Measurements from ENCODE around the gene SLC25A51. TPM values are rescaled to one million over a fixed set of nuclear protein-coding genes. Genes with fewer than 3 reads are reported as not detected.

The SLC25A51 gene
- total RNA-seq, 4 donors from 2014 or later = 36.3 to 52.5 (median 40.4) TPM

DNA sequence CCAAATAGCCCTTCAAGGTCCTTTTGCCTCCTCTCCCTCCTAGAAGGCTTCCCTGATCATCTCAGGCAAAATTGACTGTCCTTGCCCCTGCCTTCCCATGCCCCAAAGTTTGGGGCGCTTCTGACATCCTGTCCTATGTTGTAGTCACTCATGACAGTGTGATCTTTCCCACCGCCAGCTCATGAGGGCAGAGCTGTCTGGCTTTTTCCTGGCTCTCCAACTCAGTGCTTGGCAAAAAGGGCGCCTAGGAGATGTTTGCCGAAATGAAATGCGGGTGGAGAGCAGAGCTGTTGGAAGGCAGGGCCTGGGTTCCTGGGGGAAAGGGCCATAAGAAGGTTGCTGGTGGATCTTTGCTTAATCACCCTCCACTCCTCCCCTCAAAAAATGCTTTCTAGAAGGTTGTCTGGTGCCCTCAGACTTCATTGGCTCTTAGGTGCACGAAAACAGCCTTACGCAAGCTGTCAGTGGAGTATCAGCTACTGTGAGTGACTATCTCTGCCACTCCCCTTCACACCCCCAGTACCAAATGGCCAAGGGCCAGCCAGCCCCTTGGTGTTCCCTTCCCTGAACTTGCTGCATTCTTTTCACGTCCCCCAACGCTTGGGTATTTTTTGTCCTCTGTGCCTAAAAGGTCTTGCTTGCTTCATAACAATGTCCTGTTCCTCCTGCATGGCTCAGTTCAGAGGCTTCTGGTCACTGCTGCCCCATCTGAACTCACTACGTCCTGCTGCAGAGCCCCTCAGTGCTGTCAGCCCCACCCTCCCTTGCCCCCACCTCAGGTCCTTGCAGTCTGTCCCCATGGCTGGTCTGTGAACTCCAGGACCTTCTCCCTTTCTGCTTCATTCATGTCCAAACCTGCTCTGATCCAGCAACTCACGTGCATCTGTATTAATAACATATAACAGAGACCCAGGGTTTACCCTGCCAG, 2.6 kb upstream of the SLC25A51 start:
- TF ChIP-seq, protein P1, sequence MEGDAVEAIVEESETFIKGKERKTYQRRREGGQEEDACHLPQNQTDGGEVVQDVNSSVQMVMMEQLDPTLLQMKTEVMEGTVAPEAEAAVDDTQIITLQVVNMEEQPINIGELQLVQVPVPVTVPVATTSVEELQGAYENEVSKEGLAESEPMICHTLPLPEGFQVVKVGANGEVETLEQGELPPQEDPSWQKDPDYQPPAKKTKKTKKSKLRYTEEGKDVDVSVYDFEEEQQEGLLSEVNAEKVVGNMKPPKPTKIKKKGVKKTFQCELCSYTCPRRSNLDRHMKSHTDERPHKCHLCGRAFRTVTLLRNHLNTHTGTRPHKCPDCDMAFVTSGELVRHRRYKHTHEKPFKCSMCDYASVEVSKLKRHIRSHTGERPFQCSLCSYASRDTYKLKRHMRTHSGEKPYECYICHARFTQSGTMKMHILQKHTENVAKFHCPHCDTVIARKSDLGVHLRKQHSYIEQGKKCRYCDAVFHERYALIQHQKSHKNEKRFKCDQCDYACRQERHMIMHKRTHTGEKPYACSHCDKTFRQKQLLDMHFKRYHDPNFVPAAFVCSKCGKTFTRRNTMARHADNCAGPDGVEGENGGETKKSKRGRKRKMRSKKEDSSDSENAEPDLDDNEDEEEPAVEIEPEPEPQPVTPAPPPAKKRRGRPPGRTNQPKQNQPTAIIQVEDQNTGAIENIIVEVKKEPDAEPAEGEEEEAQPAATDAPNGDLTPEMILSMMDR (IDR thresholded peaks at IDR 0.05; ENCODE audit: low read depth) = no peak

DNA sequence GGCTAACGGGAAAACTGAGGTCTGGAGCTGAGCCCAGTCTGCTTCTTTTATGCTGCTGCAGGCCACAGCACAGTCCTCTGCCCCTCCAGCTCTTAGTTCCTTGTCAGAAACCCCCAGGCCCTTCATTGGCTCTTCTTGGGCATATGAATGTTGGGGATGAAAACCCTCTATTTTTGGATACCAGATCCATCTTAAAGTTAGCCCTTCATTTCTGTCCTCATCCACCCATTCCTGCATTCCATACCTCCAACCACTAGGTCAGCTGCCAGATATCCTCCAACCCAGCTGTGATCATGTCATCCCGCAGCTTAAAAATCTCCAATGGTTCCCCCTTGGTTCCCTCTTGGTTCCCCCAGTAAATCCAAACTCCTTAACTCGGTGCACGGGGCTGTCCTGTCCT, 1.8 kb upstream of the SLC25A51 start:
- TF ChIP-seq, protein P1 (IDR thresholded peaks at IDR 0.05; ENCODE audit: low read depth) = no peak

DNA sequence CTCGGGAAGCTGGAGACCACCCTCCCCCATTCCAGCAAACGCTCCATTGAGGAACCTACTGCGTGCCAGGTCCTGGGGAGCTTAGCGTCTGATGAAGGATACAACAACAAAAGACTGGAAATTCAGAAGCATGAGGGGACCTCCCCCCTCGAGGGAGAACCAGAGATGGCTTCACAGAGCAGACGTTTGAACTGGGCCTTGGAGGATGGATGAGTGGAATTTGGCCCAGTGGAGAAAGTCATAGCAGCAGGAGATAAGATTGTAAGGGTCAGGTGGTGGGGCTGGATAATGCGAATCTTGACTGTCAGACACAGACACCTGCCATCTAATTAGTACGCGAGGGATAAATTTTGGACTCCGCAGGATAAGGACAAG, 1.2 kb upstream of the SLC25A51 start:
- TF ChIP-seq, protein P1 (IDR thresholded peaks at IDR 0.05; ENCODE audit: low read depth) = no peak

DNA sequence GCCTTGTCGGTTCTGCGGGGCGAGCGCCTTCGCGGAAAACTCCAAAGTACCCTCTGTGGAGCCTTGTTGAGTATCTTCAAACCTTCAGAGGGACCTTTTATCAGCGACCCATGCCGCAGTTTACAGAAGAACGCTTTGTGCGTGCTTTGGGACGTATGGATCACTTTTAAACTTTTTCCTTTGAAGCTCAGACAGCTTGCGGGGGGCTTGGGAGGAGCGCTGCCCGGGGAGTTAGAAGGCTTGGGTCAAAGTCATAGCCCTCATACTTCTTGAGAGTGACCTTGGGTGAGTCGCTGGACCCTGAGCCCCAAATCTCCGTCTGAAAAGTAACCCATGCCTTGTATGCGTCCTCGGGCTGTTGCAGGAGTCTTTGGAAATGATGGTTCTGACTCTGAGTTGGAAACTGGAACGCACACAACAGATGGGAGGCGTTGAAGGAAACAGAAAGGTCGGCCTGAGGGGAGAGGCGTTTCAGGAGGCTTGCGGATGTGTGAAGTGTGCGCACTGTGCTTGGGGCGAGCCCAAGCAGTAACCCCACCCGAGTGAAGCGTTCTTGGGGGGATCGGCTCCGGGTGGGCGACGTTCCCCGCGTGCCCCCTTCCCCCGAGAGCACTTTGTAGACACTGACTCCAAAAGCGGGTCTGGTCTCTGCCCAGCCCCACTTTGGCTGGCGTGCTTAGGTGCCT, 661 bp upstream of the SLC25A51 start:
- TF ChIP-seq, protein P1 (IDR thresholded peaks at IDR 0.05; ENCODE audit: low read depth) = no peak

DNA sequence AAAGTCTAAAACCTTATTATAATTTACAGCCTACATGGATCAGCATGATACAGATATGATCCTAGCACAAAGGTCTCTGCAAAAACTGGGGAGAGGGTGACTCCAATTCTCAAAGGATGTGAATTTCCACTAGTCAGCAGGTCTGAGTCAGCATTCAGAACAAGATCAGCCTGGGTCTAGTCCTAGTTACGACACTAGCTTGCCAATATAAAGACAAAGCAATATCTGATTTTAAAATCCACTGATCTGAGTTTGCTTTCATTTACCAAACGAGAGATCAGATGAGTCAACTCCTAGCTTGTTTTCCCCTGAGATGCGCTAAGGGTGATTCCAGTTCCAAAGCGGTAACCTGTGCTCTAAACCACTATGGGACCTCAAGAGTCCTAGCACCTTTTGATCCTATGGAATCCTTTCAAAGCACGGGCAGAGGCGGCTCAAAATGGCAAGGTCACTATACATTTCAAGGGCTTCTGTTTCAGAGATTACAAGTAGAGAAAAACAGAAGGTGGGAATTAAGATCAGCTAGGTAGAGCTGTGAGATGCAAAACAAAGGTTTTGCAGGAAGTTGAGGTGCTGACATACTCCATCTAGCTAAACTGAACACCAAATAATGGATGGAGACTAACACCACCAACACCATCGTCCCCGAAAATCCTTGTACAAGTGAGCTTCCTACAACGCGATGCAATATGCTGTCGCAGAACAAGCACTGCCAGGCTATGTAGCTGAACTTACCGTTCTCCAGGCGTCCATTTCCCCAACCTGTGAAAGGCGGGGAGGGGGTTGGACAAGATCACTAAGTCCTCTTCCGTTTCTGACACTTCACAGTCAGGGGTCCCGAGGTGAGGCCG, 906 bp downstream of the SLC25A51 start:
- TF ChIP-seq, protein P1 (IDR thresholded peaks at IDR 0.05; ENCODE audit: low read depth) = no peak

DNA sequence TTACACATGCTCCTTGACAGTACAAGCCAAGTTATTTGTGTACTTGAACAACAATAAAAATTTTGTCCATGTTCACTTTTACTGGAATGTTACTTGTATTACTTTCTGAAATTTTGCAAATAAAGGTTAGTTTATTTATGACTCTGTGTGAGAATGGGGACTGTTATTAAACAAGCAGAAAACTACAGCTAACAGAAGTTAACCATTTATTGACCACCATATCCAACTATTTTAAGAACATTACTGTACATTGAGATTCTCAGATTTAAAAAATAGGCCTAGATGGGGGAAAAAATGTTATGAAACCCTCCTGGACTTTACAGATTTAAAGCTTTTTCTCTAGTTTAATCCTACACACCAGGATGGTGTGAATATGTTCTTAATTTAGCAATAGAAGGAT, 1.8 kb downstream of the SLC25A51 start:
- TF ChIP-seq, protein P1 (IDR thresholded peaks at IDR 0.05; ENCODE audit: low read depth) = no peak
